ENCODE data around the gene MTARC2.
A peak's percentile ranks its signal among the peaks of the same experiment; 100 is the strongest.
"Not testable (repeated sequence)": the region's sequence is repeated elsewhere in the genome, so short reads cannot be mapped to it uniquely, and the experiment has no call there.

Gene MTARC2

GRCh38 chr1:220732621-220733020 lies 15.5 kb upstream of the MTARC2 start:
- ATAC-seq, result no peak
- no peak for DNase-seq

- ATAC-seq, result peak; percentile 86
- peak; percentile 82 for DNase-seq
Measured at GRCh38 chr1:220733086-220733601, 15.0 kb upstream of the MTARC2 start.

- ATAC-seq (no peak), DNase-seq (no peak)
Measured at GRCh38 chr1:220734571-220735326, 13.4 kb upstream of the MTARC2 start.

DNA sequence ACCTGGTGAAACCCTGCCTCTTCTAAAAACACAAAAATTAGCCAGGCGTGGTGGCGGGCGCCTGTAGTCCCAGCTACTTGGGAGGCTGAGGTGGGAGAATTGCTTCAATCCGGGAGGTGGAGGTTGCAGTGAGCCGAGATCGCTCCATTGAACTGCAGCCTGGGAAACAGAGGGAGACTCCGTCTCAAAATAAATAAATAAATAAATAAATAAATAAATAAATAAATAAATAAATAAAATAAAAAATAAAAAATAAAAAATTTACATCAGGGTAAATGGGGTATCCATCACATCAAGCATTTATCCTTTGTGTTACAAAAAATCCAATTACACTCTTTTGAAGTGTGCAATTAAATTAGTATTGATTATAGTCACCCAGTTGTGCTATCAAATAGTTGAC lies 11.8 kb upstream of the MTARC2 start:
- not testable (repeated sequence) for ATAC-seq, DNase-seq

DNA sequence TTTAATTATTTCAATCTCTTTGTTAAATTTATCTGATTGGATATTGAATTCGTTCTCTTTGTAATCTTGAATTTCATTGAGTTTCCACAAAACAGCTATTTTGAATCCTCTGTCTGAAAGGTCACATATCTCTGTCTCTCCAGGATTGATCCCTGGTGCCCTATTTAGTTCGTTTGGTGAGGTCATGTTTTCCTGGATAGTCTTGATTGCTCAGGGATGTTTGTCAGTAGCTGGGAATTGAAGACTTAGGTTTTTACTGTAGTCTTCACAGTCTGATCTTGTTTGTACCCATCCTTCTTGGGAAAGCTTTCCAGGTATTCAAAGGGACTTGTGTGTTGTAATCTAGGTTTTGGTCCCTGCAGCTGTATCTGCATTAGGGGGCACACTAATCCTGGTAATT lies 6.8 kb upstream of the MTARC2 start:
- DNase-seq, result no peak
- no peak for ATAC-seq

GRCh38 chr1:220741825-220742224 lies 6.3 kb upstream of the MTARC2 start:
- no peak for DNase-seq
- ATAC-seq, result no peak

- DNase-seq (no peak), ATAC-seq (no peak)
Measured at GRCh38 chr1:220742520-220742919, 5.6 kb upstream of the MTARC2 start.

- ATAC-seq (no peak), DNase-seq (no peak)
Measured at GRCh38 chr1:220746851-220747250, 1.3 kb upstream of the MTARC2 start.

DNA sequence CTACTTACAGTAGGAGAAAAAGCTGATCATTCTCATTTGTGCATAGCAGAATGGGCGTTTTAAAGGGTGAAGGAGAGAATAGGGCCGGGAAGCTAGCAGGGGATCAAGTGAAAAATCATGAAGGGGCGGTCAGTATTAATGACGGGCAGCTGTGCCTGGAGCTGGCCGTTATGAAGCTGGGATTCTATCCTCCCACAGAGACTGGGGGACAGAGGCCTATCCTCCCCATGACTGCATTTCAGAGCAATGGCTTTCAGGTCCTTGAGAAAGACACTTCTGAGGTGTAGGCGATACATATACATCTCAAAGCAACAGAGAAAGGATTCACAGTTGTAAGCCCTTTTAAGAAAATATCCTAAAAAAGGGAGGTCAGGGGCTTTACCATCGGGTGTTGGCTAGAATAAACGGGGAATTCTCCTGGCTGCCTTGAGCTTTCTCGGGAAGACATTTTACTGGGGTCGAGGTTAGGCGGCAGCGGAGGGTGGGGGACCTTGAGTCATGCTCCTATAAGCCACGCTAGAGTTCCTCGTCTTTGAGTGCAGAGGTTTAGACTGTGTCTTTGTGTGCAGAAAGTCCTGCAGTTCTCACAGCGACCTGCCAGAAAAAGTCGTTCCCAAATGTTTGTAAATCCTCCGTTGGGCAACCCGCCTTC lies 559 bp upstream of the MTARC2 start:
- peak; percentile 8 for ATAC-seq
- no peak for DNase-seq

DNA sequence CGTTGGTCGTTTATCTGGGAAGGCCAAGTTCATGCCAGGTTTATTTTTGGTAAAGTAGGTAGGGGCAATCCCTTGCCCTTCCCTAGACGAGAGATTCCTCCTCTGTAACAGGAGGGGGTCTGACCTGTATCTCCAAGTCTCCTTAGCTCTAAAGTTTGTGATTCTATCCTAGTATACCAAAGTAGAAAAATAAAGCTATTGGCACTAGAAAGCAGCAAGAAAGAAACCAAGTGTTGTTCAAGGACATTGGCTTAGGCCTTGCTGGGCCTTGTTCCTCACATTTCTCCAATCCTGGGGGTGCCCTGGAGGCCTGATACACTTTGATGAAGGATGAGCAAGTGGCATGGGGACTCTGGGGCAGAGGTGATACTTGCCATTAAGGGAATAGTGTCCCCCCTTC lies 814 bp downstream of the MTARC2 start:
- ATAC-seq (no peak), DNase-seq (no peak)

DNA sequence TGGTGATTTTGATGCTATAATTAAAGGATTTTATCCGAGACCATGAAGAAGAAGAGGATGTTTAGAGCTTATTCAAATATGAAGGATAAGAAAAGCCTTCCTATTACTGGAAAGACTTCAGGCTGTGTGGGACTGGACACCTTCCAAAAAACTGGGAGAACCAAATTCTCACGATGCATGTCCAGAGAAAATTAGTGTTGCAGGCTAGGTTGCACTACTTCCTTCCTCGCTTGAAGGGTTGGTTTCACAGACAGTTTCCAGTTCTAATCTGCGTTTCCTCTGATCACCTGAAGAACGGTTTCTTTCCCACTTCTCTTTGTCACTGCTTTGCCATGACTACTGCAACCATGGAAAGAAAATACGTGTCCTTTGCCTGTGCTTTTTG lies 2.0 kb downstream of the MTARC2 start:
- DNase-seq (no peak), ATAC-seq (no peak)

DNA sequence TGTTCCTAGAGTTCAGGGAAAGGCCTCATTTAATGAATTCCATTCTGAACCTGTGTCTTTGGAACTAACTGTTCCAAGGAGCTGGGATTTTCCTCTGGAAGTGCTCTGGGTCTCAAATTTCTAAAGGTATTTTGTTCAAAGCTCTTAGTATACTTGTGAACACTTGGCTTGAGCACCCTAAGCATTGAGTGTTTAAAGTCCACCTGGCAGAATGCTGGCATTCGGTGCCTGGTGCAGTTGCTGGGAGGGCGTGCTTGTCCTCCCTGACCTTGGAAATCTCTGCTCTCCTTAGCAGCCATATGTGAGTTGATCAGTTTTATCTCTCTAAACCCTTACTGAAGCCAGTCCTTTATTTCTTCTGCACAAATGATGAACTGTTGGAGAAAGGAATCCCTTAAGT lies 3.0 kb downstream of the MTARC2 start:
- DNase-seq, result no peak
- ATAC-seq, result no peak

GRCh38 chr1:220754212-220754917 lies 6.2 kb downstream of the MTARC2 start:
- ATAC-seq (no peak), DNase-seq (no peak)

- ATAC-seq (no peak), DNase-seq (no peak)
Measured at GRCh38 chr1:220754918-220755295, 6.8 kb downstream of the MTARC2 start.

GRCh38 chr1:220755309-220755708 lies 7.2 kb downstream of the MTARC2 start:
- ATAC-seq, result no peak
- no peak for DNase-seq

DNA sequence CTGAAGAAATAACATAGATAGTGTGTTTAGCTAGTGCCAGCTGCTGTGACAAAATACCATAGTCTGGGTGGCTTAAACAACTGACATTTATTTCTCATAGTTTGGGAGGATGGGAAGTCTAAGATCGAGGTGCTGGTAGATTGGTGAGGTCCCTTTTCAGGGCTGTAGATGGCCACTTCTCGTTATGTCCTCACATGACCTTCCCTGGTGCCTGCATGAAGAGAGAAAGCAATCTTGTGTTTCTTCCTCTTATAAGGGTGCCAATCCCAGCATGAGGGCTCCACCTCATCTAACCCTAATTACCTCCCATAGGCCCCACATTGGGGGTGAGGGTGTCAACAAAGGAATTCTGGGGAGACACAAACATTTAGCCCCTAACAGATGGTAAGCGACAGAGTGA lies 9.3 kb downstream of the MTARC2 start:
- DNase-seq (no peak), ATAC-seq (no peak)

- DNase-seq, result no peak
- ATAC-seq, result no peak
Measured at GRCh38 chr1:220759147-220759546, 11.0 kb downstream of the MTARC2 start.

DNA sequence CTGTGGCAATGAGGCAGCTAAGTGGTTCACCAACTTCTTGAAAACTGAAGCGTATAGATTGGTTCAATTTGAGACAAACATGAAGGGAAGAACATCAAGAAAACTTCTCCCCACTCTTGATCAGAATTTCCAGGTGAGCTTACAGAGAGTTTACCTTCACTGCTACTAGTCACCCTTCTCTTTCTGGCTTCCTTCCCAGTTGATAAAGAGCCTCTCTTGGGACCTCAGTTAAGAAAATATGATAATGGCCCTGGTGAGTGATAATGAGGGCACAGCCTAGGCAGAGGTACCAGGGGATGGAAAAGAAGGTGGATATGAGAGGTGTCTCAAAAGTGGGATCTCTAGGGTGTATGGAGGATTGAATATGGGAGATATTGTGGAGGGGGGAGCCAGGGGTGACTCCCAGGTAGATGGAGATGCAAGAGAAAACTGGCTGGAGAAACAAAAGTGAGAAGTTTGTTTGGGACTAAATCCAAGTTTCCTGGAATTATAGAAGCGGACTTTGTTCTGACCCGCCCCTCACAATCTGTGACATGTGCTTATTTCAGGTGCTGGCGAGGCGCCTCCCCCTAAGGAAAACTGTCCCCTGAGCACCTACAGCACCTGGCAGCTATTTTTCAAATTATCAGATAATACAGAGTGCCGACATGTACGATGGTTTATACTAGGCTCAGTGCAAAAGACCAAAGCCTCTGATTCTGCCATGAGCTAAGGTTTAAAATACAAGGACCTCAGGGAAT lies 13.7 kb downstream of the MTARC2 start:
- ATAC-seq, result no peak
- DNase-seq, result no peak

DNA sequence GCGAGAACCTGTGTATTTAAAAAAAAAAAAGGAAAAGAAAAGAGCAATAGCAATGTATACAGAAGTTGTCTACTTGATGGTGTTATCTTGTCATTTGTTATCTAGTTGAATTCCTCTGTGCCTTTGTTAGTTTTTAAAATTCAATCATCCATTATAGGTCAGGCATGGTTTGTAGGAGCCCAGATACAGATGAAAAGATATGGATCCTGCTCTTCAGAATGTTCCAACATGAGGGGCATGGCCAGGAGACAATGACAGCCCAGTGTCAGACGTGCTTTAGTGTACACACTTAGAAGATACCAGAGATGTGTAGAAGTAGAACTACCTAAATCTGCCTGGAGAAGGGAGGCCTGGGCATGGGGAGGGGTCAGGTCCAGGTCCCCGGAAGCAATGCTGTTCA lies 16.6 kb downstream of the MTARC2 start:
- no peak for ATAC-seq

GRCh38 chr1:220767312-220768125 lies 19.4 kb downstream of the MTARC2 start:
- ATAC-seq (no peak), DNase-seq (no peak)

More for the DNA sequence above, 16.6 kb downstream of the MTARC2 start:
- no peak for DNase-seq

DNA sequence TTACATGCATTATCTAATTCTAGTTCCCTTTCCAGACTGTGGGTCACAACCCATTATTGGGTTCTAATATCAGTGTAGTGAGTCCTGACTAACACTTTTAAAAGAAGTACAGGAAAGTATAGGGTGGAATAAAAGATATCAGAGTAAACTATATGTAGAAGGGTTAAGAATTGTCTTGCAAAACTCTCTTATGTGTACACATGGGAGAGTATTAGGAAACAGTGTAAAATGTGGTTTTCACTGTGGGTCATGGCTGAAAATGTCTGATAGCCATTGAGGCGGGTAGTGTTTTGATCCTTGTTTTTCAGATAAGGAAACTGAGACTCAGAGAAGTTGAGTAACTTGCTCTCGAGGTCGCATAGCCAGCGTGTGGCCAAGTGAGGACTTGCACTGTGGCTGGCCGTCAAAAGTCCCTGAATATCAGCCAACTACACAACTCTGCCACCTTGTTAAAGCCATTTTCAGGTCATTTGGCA lies 20.0 kb downstream of the MTARC2 start:
- DNase-seq (no peak), ATAC-seq (no peak)

Measured in stimulated activated naive CD8-positive, alpha-beta T cell treated with anti-CD3 and anti-CD28 coated beads, Interleukin-15, Interleukin-2, amounts not matched to agents 100 U/mL and 50 U/mL, for 24 hours (primary cell).